Heart left ventricle (tissue), 16 donors: Measurements from ENCODE around the gene CDC42. TPM values are rescaled to one million over a fixed set of nuclear protein-coding genes. Genes with fewer than 3 reads are reported as not detected.

ENCODE experiments used
- ATAC-seq, 4 donors: fragments of 200-7000 bp; cut with Tn5 transposase; one replicate each; pipeline ENCODE4 v1.9.1; 2020 to 2022; ENCODE audit warnings: moderate library complexity in 4 of 4, mild to moderate bottlenecking in 3 of 4, moderate number of reproducible peaks in 1 of 4
- DNase-seq, 5 donors: peaks; one replicate each; pipeline ENCODE4 v3.0.0-alpha.2; 2020
- H3K27ac ChIP-seq, 12 donors: fragments of 200-600 bp; sonication (generic) in 4 of 12; one replicate each; pipeline versions ENCODE4 v1.5.0 to v1.8.0; 2016 to 2022; ENCODE audit warnings: mild to moderate bottlenecking in 2 of 12
- H3K27me3 ChIP-seq, 9 donors: fragments of 200-600 bp; sonication (generic) in 2 of 9; one replicate each; pipeline versions ENCODE4 v1.5.1 to v1.8.0; 2016 to 2022; ENCODE audit warnings: mild to moderate bottlenecking in 3 of 9
- H3K36me3 ChIP-seq, 9 donors: fragments of 200-600 bp; sonication (generic) in 2 of 9; one replicate each; pipeline versions ENCODE4 v1.5.0 to v1.8.0; 2018 to 2022; ENCODE audit warnings: mild to moderate bottlenecking in 2 of 9
- H3K4me1 ChIP-seq, 12 donors: fragments of 200-600 bp; sonication (generic) in 4 of 12; one replicate each; pipeline versions ENCODE4 v1.5.0 to v1.8.0; 2016 to 2022; ENCODE audit warnings: mild to moderate bottlenecking in 3 of 12
- H3K4me3 ChIP-seq, 12 donors: fragments of 200-600 bp; sonication (generic) in 4 of 12; one replicate each; pipeline versions ENCODE4 v1.5.0 to v1.8.0; 2017 to 2022; ENCODE audit warnings: mild to moderate bottlenecking in 9 of 12, moderate library complexity in 4 of 12
- H3K9me3 ChIP-seq, 12 donors: fragments of 200-600 bp; sonication (generic) in 4 of 12; one replicate each; pipeline versions ENCODE4 v1.5.0 to v1.8.0; 2016 to 2022; ENCODE audit warnings: mild to moderate bottlenecking in 1 of 12
- CTCF ChIP-seq, 12 donors: fragments of 200-600 bp; sonication (generic) in 4 of 12; IDR thresholded peaks; one replicate each; pipeline versions ENCODE4 v1.5.0 to v1.8.0; 2018 to 2022; ENCODE audit warnings: antibody characterized with exemption in 12 of 12, mild to moderate bottlenecking in 5 of 12
- POLR2A ChIP-seq, 2 donors: fragments of 450-650 bp; IDR thresholded peaks; one replicate each; pipeline ENCODE4 v1.6.1; 2017; ENCODE audit warnings: antibody characterized with exemption in 2 of 2, mild to moderate bottlenecking in 2 of 2, moderate library complexity in 2 of 2
- WGBS, 4 donors: extraction: QIAGEN DNeasy Blood & Tissue Kit in 2 of 4; methylation state at CpG; one replicate each; pipeline versions ENCODE4 v1.1.5 to v1.1.7; 2013 to 2018; 5-methylcytosine and 5-hydroxymethylcytosine counted together
- intact Hi-C, 10 donors: fragments of 100-400 bp; cut with DNase I; formaldehyde crosslinking; loops; one replicate each; pipeline versions ENCODE4 v1.11.1 to v1.14.2; 2022
- polyA plus RNA-seq, 2 donors: library from polyadenylated mRNA; stranded (reverse); fragments of 200-250 nt; gene quantifications; one replicate each; pipeline ENCODE4 v1.2.3, GENCODE V29; 2013
- total RNA-seq, 9 donors: library from RNA; depleted of rRNA in 2 of 9; stranded (reverse); fragments of >200 nt in 2 of 9; fragmentation: NEBNext Ultra II Directional in 3 of 9; extraction: Animal tissue kit (Norgen Biotek cat#: 25700) in 3 of 9; gene quantifications; one replicate each; pipeline versions ENCODE4 v1.1.0 to v1.2.4, GENCODE V29; 2016 to 2023
- donor health status: ischemic (EF 13 %, LVEDD 7.1; RV severe dilation, severe dysfunction).
- donor health status: healthy with polysubstance abuse.
- donor health status: DM: no; HTN: yes; CAD: no.
- donor health status: DM: no; HTN: no; CAD: no.
- donor health status: ischemic (EF 25% LVEDD 6.9; RV normal size, moderate dysfunction).
- donor health status: ischemic (EF 25% LVEDD 5.7; RV mildly dilated, moderate dysfunction).
- donor health status: healthy.
- donor health status: DM: yes; HTN: yes; CAD: no.
- donor health status: ischemic (EF 35%, LVEDD 5.7; RV mildly dilated, moderate dysfunction).
- donor health status: nonischemic (EF 11% LVEDD 7.7; RV severe dilation, severe dysfunction).
- donor health status: DM: yes; HTN: yes; CAD: no.
- donor health status: PGD.
- donor health status: ischemic (EF 29% LVEDD 5.4; RV normal size, mild dysfunction).
- donor health status: nonischemic (EF 23%, LVEDD 6.1; RV moderate dilation, normal function).

The CDC42 gene
- total and polyA plus RNA-seq, 11 donors = 74.3 to 260 (median 184) TPM

GRCh38 chr1:22131062-22131461, 78.6 kb downstream of the CDC42 start:
- Histone ChIP-seq H3K4me1 (peaks cover 0 to 4% (median 0%) of the 10 kb centered on the region in 12 donors), H3K4me3 (no peak overlapping the region), H3K27me3 (peaks cover 0 to 24% (median 0%) of the 10 kb centered on the region in 9 donors), H3K36me3 (no peaks in the 10 kb centered on the region), H3K9me3 (no peaks in the 10 kb centered on the region), H3K27ac (no peak overlapping the region)
- DNase-seq = no peak
- TF ChIP-seq CTCF (IDR thresholded peaks at IDR 0.05) = no peak
- no peak for TF ChIP-seq POLR2A (IDR thresholded peaks at IDR 0.05)
- intact Hi-C loops = loop anchor here in 7 of 10 donors (10.0 kb wide), 5 partner anchors 134 to 514 kb away; partner anchors contain the start of genes C1QC (in 2 of the 7) and C1QA (in 1 of the 7)
- WGBS, 4 donors = 90 to 97% (median 93%) methylated on average over 4 of the region's 4 CpGs
- no peak for ATAC-seq

DNA sequence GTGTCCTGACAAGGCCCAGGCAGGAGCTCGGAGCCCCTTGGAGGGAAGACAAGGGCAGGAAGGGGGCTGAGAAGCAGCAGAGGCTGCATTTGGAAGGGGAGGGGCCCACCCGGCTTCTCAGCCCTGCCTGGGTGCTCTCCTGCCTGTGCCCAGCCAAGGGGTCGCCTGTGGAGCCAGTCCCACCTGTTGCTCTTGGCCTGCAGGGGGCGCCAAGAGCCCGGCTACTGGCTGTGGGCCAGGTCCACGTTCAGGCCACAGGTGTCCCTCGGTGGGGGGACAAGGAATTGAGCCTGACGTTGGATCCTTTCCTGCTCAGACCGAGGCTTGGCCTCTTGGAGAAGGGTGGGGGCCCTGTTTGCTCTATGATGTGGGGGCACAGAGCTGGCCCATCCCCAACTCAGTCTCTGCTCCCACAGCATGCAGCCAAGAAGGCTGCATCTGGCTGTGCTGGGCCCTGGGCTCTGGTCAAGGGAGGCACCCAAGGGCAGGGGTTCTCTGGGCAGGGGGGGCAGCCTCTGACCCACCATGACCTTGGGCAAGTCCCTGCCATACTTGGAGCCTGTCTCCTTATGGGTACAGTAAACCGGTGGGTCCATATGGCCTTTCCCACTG, 79.5 kb downstream of the CDC42 start:
- peak in 2 of 4 donors; percentile 34 to 53 for ATAC-seq
- DNase-seq = no peak
- intact Hi-C loops = loop anchor here in 7 of 10 donors (10.0 kb wide), 5 partner anchors 133 to 513 kb away; partner anchors contain the start of genes C1QC (in 2 of the 7) and C1QA (in 1 of the 7)
- Histone ChIP-seq H3K27me3 (peaks cover 0 to 33% (median 1%) of the 10 kb centered on the region in 9 donors), H3K4me1 (peaks cover 0 to 4% (median 0%) of the 10 kb centered on the region in 12 donors), H3K27ac (no peak overlapping the region), H3K4me3 (no peak overlapping the region), H3K36me3 (no peaks in the 10 kb centered on the region), H3K9me3 (no peaks in the 10 kb centered on the region)
- TF ChIP-seq POLR2A (IDR thresholded peaks at IDR 0.05) = no peak
- peak; percentile 35 to 69 (median 62) for TF ChIP-seq CTCF (IDR thresholded peaks at IDR 0.05)
- 13 to 50% (median 21%) methylated on average over 1 to 10 of the region's 10 CpGs for WGBS, 4 donors

- intact Hi-C loops = loop anchor here in 7 of 10 donors (10.0 kb wide), 5 partner anchors 132 to 512 kb away; partner anchors contain the start of genes C1QC (in 2 of the 7) and C1QA (in 1 of the 7)
- H3K9me3 ChIP-seq = no peaks in the 10 kb centered on the region
- H3K36me3 ChIP-seq = no peaks in the 10 kb centered on the region
- ATAC-seq (peak in 1 of 4 donors; percentile 62), DNase-seq (peak in 1 of 5 donors; percentile 62)
- WGBS, 4 donors = 60 to 73% (median 70%) methylated on average over 14 to 15 of the region's 15 CpGs
- H3K4me3 ChIP-seq = no peak overlapping the region
- peaks cover 0 to 4% (median 0%) of the 10 kb centered on the region in 12 donors for H3K4me1 ChIP-seq
- H3K27me3 ChIP-seq = peaks cover 0 to 34% (median 2%) of the 10 kb centered on the region in 9 donors
- TF ChIP-seq POLR2A (IDR thresholded peaks at IDR 0.05) = no peak
- TF ChIP-seq CTCF (IDR thresholded peaks at IDR 0.05) = no peak
- H3K27ac ChIP-seq = no peak overlapping the region
Measured at GRCh38 chr1:22132517-22133235, 80.2 kb downstream of the CDC42 start.
